SK-N-MC (cell line): Measurements from ENCODE around the gene TMEM11.

ENCODE experiments used
- DNase-seq: peaks from one replicate; pipeline ENCODE4 v3.0.0-alpha.2; 2011; ENCODE audit warnings: low read depth, low spot score
- H3K27ac ChIP-seq: fragments of 200-600 bp; sonication (generic); 2 replicates; pipeline ENCODE4 v1.5.1; 2016; ENCODE audit warnings: mixed run types
- H3K36me3 ChIP-seq: fragments of 200-600 bp; sonication (generic); 2 replicates; pipeline ENCODE4 v1.6.1; 2017; ENCODE audit warnings: antibody characterized with exemption, low read length, mixed read lengths; ENCODE audit not compliant: insufficient read depth
- H3K4me3 ChIP-seq: fragments of 200-600 bp; sonication (generic); 2 replicates; pipeline ENCODE4 v1.5.1; 2016
- H3K9ac ChIP-seq: fragments of 200-600 bp; sonication (generic); 2 replicates; pipeline ENCODE4 v1.8.0; 2017; ENCODE audit warnings: mixed run types, mixed read lengths; ENCODE audit not compliant: insufficient read length
- H3K9me3 ChIP-seq: fragments of 200-600 bp; sonication (generic); 2 replicates; pipeline ENCODE4 v1.6.1; 2017; ENCODE audit warnings: low read depth, mild to moderate bottlenecking, antibody characterized with exemption, low read length, moderate library complexity, mixed read lengths
- EZH2 ChIP-seq: fragments of 200-600 bp; sonication (generic); IDR thresholded peaks from one replicate; pipeline ENCODE4 v1.6.1; 2017; ENCODE audit warnings: antibody characterized with exemption
- FOXP2 ChIP-seq: optimal IDR thresholded peaks from 2 replicates; pipeline ENCODE3; 2011; ENCODE audit warnings: mild to moderate bottlenecking, moderate library complexity; ENCODE audit not compliant: insufficient read depth; ENCODE audit errors: extremely low read length, control extremely low read depth
- POLR2AphosphoS5 ChIP-seq: IDR thresholded peaks from 2 replicates; pipeline ENCODE4 v1.6.1; 2012; ENCODE audit warnings: mild to moderate bottlenecking, low read depth, low read length, borderline replicate concordance

TMEM11 gene

DNA sequence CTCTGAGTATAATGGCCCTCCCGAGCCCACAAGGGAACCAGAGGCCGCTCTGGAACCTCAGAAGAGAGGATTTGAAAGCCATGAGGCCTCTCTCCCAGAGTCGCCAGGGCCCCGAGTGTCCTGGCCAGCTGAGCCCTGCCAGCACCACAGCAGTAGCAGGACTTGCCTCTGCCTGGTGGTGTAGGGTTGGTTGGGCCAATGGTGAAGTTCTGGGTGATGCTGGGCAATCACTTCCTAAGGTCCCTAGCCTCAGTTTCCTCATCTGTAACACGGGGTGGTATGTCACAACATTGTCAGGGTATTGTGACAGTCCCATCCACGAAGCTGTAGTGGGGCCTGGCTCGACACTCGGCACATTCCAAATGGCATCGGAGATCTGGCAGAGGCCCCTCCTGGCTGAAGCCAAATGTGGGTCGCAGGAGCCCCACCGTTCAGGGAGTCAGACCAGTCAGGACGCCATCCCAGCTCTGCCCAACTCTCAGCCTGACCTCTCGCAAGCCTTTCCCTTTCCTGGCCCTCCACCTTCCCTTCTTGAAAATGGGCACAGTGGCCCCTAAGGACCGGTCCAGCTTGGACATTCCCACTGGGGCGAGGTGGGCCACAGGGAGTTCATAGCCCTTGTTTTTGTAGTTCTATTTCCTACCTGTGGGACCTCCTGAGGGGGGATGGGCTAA lies 37.5 kb upstream of the TMEM11 start:
- Histone ChIP-seq H3K4me3 (no peak overlapping the region), H3K27ac (no peak overlapping the region), H3K9ac (no peak overlapping the region), H3K9me3 (no peaks in the 10 kb centered on the region), H3K36me3 (no peaks in the 10 kb centered on the region)
- DNase-seq: no peak
- no peak for TF ChIP-seq POLR2AphosphoS5
- TF ChIP-seq FOXP2: no peak
- TF ChIP-seq EZH2: no peak

DNA sequence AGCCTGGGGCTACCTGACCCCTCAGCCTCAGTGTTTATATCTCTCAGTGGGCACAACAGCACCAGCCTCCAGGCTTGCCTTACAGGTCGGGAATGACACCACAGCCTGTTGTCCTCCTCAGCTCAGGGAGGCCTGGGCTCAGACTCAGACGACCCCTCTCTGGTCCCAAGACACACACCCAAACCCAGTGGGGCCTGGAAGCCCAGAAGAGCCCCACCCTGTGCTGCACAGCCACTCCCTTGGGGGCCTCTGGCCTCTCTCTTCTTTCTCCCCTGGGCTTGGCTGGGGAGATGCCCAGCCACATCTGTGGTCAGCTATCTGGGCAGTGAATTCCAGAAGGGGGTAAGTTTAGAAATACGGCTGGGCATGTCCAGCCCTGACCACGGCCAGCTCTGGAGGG lies 36.9 kb upstream of the TMEM11 start:
- no peak for DNase-seq
- Histone ChIP-seq H3K27ac (no peak overlapping the region), H3K9ac (no peak overlapping the region), H3K4me3 (no peak overlapping the region), H3K9me3 (no peaks in the 10 kb centered on the region), H3K36me3 (no peaks in the 10 kb centered on the region)
- no peak for TF ChIP-seq FOXP2
- no peak for TF ChIP-seq POLR2AphosphoS5
- TF ChIP-seq EZH2: no peak

DNA sequence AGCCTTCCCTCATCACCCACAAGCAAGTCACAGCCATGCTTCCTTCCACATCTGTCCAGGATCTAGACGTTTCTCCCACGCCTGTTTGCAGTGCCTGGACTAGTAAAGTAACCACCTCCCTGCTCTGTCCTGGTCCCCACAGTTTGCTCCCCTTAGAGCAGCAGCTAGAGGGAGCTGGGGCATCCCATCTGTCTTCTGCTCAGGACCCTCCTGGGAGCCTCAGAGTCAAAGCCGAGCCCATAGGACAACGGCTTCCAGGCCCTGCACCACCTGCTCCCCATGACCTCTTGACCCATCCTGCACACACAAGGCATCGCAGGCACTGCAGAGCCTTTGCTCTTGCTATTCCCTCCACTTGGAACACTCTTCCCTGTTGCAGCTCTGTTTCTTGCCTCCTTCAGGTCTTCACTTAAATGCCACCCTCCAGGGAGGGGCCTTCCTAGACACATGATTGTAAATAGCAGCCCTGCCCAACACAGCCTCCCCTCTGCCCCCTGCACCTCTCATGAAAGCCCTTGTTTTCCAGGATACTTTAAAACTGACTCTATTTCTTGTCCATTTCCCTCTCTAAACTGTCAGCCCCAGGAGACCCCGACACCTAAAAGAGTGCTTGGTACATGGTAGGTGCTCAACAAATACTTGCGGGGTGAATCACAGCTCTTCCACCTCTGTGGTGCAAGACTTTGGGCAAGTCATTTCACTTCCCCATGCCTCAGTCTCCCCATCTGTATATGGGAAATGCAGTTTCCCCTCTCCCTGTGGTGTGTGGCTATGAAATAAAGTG lies 36.2 kb upstream of the TMEM11 start:
- no peak overlapping the region for H3K9ac ChIP-seq
- H3K4me3 ChIP-seq: no peak overlapping the region
- H3K9me3 ChIP-seq: no peaks in the 10 kb centered on the region
- TF ChIP-seq POLR2AphosphoS5: no peak
- TF ChIP-seq FOXP2: no peak
- DNase-seq: no peak
- H3K27ac ChIP-seq: no peak overlapping the region
- H3K36me3 ChIP-seq: no peaks in the 10 kb centered on the region

DNA sequence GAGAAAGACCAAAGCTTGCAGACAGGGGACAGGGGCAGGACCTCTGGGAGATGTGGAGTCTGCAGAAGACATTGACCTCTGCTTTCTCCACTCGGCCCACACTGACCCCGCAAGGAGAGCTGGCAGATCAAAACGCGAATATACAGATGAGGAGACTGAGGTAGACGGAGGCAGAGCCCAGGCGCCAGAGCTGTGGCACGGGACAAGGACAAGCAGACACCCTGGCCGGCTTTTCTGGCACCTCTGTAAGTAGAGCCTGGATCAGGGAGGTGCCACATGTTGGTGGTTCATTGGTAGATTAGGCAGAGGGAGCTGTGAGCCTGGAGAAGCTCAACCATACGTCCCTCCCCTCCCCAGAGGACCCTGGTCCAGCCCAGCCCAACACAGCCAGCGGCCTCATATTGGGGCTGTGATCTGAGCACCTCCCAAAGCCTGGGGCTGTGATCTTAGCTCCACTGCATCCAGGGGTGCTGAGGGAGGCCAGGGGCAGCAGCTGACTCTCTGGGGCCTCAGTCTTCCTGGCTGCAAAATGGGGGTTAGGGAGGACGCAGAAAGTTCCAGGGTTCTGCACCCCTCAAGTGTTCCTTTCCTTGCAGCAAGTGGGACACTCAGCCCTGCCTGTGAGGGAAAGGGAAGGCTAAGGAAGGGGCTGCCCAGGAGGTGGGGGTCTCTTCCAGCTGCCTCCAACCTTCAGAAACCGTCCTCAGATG lies 35.3 kb upstream of the TMEM11 start:
- Histone ChIP-seq H3K9me3 (no peaks in the 10 kb centered on the region), H3K4me3 (no peak overlapping the region), H3K27ac (no peak overlapping the region), H3K36me3 (no peaks in the 10 kb centered on the region), H3K9ac (no peak overlapping the region)
- TF ChIP-seq POLR2AphosphoS5: no peak
- no peak for TF ChIP-seq EZH2
- no peak for TF ChIP-seq FOXP2
- DNase-seq: no peak

DNA sequence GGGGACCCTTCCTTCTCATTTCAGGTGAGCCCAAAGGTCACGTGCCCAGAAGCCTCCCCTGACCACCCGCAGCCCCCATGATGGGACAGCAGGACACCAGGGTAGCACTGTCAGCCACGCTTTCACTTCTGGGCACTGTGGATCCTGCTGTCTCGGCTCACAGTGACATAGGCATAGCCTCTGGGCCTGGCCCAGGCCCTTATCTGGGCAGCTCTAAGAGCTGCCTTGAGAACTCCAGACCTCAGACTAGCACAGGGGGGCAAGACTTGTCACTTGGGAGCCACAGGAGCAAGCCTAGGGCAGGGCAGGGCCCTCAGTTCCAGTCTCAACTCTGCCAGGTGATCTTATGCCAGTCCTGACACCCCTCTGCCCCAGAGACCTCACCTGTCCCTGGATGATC lies 34.5 kb upstream of the TMEM11 start:
- no peak overlapping the region for H3K4me3 ChIP-seq
- H3K9ac ChIP-seq: no peak overlapping the region
- no peak for TF ChIP-seq POLR2AphosphoS5
- no peak for TF ChIP-seq EZH2
- TF ChIP-seq FOXP2: no peak
- no peak for DNase-seq
- H3K9me3 ChIP-seq: no peaks in the 10 kb centered on the region
- H3K36me3 ChIP-seq: no peaks in the 10 kb centered on the region
- no peak overlapping the region for H3K27ac ChIP-seq

DNA sequence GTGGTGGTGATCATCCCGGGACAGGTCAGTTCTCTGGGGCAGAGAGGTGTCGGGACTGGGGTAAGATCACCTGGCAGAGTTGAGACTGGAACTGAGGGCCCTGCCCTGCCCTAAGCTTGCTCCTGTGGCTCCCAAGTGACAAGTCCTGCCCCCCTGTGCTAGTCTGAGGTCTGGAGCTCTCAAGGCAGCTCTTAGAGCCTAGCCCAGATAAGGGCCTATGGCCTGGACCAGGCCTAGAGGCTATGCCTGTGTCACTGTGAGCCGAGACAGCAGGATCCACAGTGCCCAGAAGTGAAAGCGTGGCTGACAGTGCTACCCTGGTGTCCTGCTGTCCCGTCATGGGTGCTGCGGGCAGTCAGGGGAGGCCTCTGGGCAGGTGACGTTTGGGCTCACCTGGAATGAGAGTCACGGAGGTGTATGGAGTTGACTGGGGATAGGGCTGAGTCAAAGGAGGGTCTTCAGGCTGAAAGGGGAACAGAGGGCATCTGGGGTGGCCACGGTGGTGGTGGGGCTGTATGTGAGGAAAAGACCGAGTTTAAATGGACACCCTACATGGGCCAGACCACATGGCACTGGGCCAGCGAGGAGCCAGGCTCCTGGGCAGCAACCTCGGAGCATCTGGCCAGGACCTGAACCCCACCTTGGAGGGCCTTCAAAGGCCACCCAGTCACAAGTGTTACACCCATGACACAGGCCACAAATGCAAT lies 33.7 kb upstream of the TMEM11 start:
- DNase-seq: no peak
- H3K9ac ChIP-seq: no peak overlapping the region
- no peak overlapping the region for H3K4me3 ChIP-seq
- no peaks in the 10 kb centered on the region for H3K9me3 ChIP-seq
- no peaks in the 10 kb centered on the region for H3K36me3 ChIP-seq
- TF ChIP-seq POLR2AphosphoS5: no peak
- TF ChIP-seq FOXP2: no peak
- no peak for TF ChIP-seq EZH2
- H3K27ac ChIP-seq: no peak overlapping the region

DNA sequence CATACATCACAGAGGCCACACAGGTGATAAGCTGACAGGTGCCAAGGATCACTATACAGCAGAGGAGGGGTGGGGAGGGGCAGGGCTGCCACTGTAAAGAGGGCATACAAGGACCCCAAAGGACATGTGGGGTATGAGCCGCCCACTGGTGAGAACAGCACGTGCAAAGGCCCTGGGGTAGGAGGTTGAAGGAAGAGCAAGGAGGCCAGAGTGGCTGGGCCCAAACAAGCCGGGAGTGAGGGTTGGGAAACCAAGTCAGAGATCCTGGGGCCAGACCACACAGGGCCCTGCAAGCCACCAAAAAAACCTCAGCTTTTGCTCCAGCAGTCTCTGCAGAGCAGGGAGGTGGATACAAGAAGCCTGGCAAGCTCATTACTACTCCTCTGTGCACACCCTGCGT lies 32.7 kb upstream of the TMEM11 start:
- H3K27ac ChIP-seq: no peak overlapping the region
- H3K9ac ChIP-seq: no peak overlapping the region
- no peak overlapping the region for H3K4me3 ChIP-seq
- DNase-seq: no peak
- TF ChIP-seq FOXP2 (no peak), POLR2AphosphoS5 (no peak)
- no peaks in the 10 kb centered on the region for H3K9me3 ChIP-seq
- H3K36me3 ChIP-seq: no peaks in the 10 kb centered on the region

DNA sequence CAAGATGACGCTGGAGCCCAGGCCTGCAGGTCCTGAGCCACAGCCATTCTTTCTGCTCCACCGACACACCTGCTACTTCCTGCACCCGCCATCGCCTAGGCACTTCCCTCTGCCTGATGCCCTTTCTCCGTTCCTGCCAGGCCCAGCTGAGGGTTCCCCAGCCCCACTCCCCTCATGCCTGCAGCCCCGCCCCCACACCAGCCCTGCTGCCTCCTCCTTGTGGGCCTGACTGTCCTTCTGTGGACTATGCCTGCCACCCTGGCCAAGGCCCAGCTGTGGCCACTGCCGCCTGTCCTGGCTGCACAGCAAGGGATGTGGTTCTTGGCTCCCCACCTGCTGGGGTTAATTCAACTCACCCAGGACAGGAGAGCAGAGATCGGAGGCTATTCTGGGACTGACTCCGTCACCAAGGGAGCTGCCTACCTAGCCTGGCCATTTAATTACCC lies 31.7 kb upstream of the TMEM11 start:
- Histone ChIP-seq H3K4me3 (no peak overlapping the region), H3K27ac (no peak overlapping the region), H3K36me3 (no peaks in the 10 kb centered on the region), H3K9me3 (no peaks in the 10 kb centered on the region), H3K9ac (no peak overlapping the region)
- TF ChIP-seq EZH2: no peak
- no peak for TF ChIP-seq POLR2AphosphoS5
- TF ChIP-seq FOXP2: no peak
- DNase-seq: no peak
